PFSK-1 (cell line): ENCODE measurements around the gene GPC6.

Source experiments
- FOXP2 ChIP-seq: optimal IDR thresholded peaks from 2 replicates; pipeline ENCODE3; 2011; ENCODE audit warnings: borderline replicate concordance, control low read depth, inconsistent platforms; ENCODE audit not compliant: insufficient read depth; ENCODE audit errors: extremely low read length, extremely low read depth
- POLR2AphosphoS5 ChIP-seq: IDR thresholded peaks from 2 replicates; pipeline ENCODE4 v1.6.1; 2012; ENCODE audit warnings: low read depth, mild to moderate bottlenecking, control low read depth, low read length, moderate library complexity
- REST ChIP-seq, 2 experiments: IDR thresholded peaks; 2 replicates each; pipeline versions ENCODE4 v1.6.1 to v1.8.0; 2011 to 2012; ENCODE audit warnings: low read depth in 2 of 2, low read length in 2 of 2, control low read depth in 1 of 2, inconsistent platforms in 1 of 2, mild to moderate bottlenecking in 1 of 2, moderate library complexity in 1 of 2; ENCODE audit not compliant: insufficient read depth in 1 of 2
- SIN3A ChIP-seq: IDR thresholded peaks from 2 replicates; pipeline ENCODE4 v1.6.1; 2012; ENCODE audit warnings: mild to moderate bottlenecking, low read length, moderate library complexity, borderline replicate concordance; ENCODE audit not compliant: insufficient read depth
- TAF1 ChIP-seq: IDR thresholded peaks from 2 replicates; pipeline ENCODE4 v1.6.1; 2012; ENCODE audit warnings: low read length, control low read depth, borderline replicate concordance; ENCODE audit not compliant: insufficient read depth

The GPC6 gene

GRCh38 chr13:93521307-93521706, 294.7 kb downstream of the GPC6 start:
- TF ChIP-seq FOXP2 (no peak), POLR2AphosphoS5 (no peak), REST (IDR thresholded peaks at IDR 0.05; ENCODE audit: insufficient read depth in 1 of 2, low read depth in 2 of 2, low read length in 2 of 2) (no peak), TAF1 (no peak), SIN3A (no peak)

GRCh38 chr13:93522501-93522900, 295.9 kb downstream of the GPC6 start:
- TF ChIP-seq FOXP2 (no peak), REST (IDR thresholded peaks at IDR 0.05; ENCODE audit: insufficient read depth in 1 of 2, low read depth in 2 of 2, low read length in 2 of 2) (no peak), SIN3A (no peak), POLR2AphosphoS5 (no peak), TAF1 (no peak)

- no peak for TF ChIP-seq SIN3A
These were observed 298.5 kb downstream of the GPC6 start for GRCh38 chr13:93525087-93525486.

- TF ChIP-seq POLR2AphosphoS5 (no peak), TAF1 (no peak), SIN3A (no peak), REST (IDR thresholded peaks at IDR 0.05; ENCODE audit: insufficient read depth in 1 of 2, low read depth in 2 of 2, low read length in 2 of 2) (no peak), FOXP2 (no peak)
These were observed 301.2 kb downstream of the GPC6 start for GRCh38 chr13:93527748-93528297.

- no peak for TF ChIP-seq SIN3A
- no peak for TF ChIP-seq FOXP2
- no peak for TF ChIP-seq POLR2AphosphoS5
- no peak for TF ChIP-seq REST (IDR thresholded peaks at IDR 0.05; ENCODE audit: insufficient read depth in 1 of 2, low read depth in 2 of 2, low read length in 2 of 2)
- TF ChIP-seq TAF1: no peak
These were observed 303.4 kb downstream of the GPC6 start for GRCh38 chr13:93529961-93530360.
